Loucy (cell line): ENCODE results near the gene ZNF267.

Experiments used
- EZH2phosphoT487 ChIP-seq: fragments of 200-600 bp; IDR thresholded peaks from 2 replicates; pipeline ENCODE4 v1.6.1; 2018; ENCODE audit warnings: antibody characterized with exemption, mild to moderate bottlenecking, moderate library complexity, borderline replicate concordance
- TF ChIP-seq, protein P1 (sequence below): fragments of 200-600 bp; sonication (generic); conservative IDR thresholded peaks from 2 replicates; pipeline ENCODE4 v1.5.1; 2014; ENCODE audit warnings: mild to moderate bottlenecking, antibody characterized with exemption, low read length

DNA sequence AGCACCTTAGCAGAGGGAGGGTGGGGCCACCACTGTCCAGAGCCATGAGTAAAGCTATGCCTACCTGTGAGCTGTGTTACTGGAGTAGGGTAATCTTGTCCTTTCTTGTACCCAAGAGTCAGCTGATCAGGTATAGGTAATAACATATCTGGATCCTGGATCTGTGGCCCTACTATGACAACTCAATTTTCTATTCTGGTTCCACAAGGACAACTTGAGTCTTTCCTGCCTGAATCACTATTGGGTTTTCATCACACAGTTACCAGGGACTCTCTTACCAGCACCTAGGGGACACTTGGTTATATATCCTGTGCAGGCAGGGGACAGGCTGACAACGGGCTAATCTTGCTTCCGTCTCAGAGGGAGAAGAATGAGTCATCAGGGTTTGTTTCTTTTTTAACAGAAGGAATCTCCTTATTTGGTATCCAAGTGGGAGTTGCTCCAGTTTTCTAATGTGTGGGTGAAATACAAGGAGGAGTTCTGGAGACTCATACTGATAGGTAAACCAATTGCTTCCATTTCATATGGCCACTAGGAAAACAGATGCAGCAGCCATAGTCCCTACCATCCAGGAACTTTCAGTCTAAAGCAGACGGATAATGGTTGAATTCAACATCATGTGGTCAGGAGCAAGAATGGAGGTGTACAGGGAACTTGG, 6.8 kb downstream of the ZNF267 start:
- TF ChIP-seq, protein P1, sequence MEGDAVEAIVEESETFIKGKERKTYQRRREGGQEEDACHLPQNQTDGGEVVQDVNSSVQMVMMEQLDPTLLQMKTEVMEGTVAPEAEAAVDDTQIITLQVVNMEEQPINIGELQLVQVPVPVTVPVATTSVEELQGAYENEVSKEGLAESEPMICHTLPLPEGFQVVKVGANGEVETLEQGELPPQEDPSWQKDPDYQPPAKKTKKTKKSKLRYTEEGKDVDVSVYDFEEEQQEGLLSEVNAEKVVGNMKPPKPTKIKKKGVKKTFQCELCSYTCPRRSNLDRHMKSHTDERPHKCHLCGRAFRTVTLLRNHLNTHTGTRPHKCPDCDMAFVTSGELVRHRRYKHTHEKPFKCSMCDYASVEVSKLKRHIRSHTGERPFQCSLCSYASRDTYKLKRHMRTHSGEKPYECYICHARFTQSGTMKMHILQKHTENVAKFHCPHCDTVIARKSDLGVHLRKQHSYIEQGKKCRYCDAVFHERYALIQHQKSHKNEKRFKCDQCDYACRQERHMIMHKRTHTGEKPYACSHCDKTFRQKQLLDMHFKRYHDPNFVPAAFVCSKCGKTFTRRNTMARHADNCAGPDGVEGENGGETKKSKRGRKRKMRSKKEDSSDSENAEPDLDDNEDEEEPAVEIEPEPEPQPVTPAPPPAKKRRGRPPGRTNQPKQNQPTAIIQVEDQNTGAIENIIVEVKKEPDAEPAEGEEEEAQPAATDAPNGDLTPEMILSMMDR: no peak
- TF ChIP-seq EZH2phosphoT487: no peak
